Measurements from ENCODE around the gene DAB2IP.

The DAB2IP gene

GRCh38 chr9:121809356-121810050, 158.1 kb downstream of the DAB2IP start:
- DNase-seq, result no peak

- no peak for DNase-seq
Measured at GRCh38 chr9:121810489-121810888, 159.1 kb downstream of the DAB2IP start.

GRCh38 chr9:121811140-121811539, 159.7 kb downstream of the DAB2IP start:
- no peak for DNase-seq

- no peak for DNase-seq
Measured at GRCh38 chr9:121811751-121812150, 160.3 kb downstream of the DAB2IP start.

- DNase-seq, result no peak
Measured at GRCh38 chr9:121812159-121812735, 160.8 kb downstream of the DAB2IP start.

- no peak for DNase-seq
Measured at GRCh38 chr9:121813519-121814210, 162.2 kb downstream of the DAB2IP start.

- DNase-seq, result no peak
Measured at GRCh38 chr9:121814594-121814993, 163.2 kb downstream of the DAB2IP start.

- DNase-seq, result no peak
Measured at GRCh38 chr9:121815084-121815483, 163.7 kb downstream of the DAB2IP start.

GRCh38 chr9:121815546-121816448, 164.4 kb downstream of the DAB2IP start:
- DNase-seq, result no peak

GRCh38 chr9:121816449-121816817, 165.0 kb downstream of the DAB2IP start:
- no peak for DNase-seq

- no peak for DNase-seq
Measured at GRCh38 chr9:121816845-121817450, 165.5 kb downstream of the DAB2IP start.

- DNase-seq, result no peak
Measured at GRCh38 chr9:121817476-121817875, 166.0 kb downstream of the DAB2IP start.

- no peak for DNase-seq
Measured at GRCh38 chr9:121818016-121818661, 166.7 kb downstream of the DAB2IP start.

- DNase-seq, result no peak
Measured at GRCh38 chr9:121818841-121819427, 167.5 kb downstream of the DAB2IP start.

- DNase-seq, result peak; percentile 8
Measured at GRCh38 chr9:121819428-121820231, 168.2 kb downstream of the DAB2IP start.

- no peak for DNase-seq
Measured at GRCh38 chr9:121820286-121821005, 169.0 kb downstream of the DAB2IP start.

- DNase-seq, result no peak
Measured at GRCh38 chr9:121821326-121821725, 169.9 kb downstream of the DAB2IP start.

GRCh38 chr9:121822093-121823085, 171.0 kb downstream of the DAB2IP start:
- no peak for DNase-seq

Measured in DMS79 (cell line).